NB4 (cell line): ENCODE measurements around the gene AXIN1.

Experiments used
- CTCF ChIP-seq: IDR thresholded peaks from one replicate; pipeline ENCODE4 v1.5.1; 2012; ENCODE audit warnings: low read depth, low read length
- POLR2A ChIP-seq: IDR thresholded peaks from 2 replicates; pipeline ENCODE4 v1.6.1; 2011; ENCODE audit warnings: mild to moderate bottlenecking; ENCODE audit not compliant: insufficient read length; ENCODE audit errors: extremely low read depth

- TF ChIP-seq CTCF, result no peak
- no peak for TF ChIP-seq POLR2A
These were observed 72.5 kb downstream of the AXIN1 start for GRCh38 chr16:280005-280460.
